HG03565 (cell line): ENCODE data around the gene PPP2R5D.
"Not testable (repeated sequence)": the region's sequence is repeated elsewhere in the genome, so short reads cannot be mapped to it uniquely, and the experiment has no call there.

ENCODE experiments used
- ATAC-seq: cut with Tn5 transposase; IDR thresholded peaks from one replicate; pipeline ENCODE4 v1.9.1; 2021; ENCODE audit warnings: mild to moderate bottlenecking, moderate library complexity; ENCODE audit not compliant: unreplicated experiment

PPP2R5D gene

GRCh38 chr6:43021270-43022047 lies 37.1 kb downstream of the PPP2R5D start, which contains the start of gene RRP36:
Gene RRP36 (plus strand): TSS chr6:43021623. CDS start chr6:43021655, 32 bp downstream.
- peak; percentile 77 for ATAC-seq

DNA sequence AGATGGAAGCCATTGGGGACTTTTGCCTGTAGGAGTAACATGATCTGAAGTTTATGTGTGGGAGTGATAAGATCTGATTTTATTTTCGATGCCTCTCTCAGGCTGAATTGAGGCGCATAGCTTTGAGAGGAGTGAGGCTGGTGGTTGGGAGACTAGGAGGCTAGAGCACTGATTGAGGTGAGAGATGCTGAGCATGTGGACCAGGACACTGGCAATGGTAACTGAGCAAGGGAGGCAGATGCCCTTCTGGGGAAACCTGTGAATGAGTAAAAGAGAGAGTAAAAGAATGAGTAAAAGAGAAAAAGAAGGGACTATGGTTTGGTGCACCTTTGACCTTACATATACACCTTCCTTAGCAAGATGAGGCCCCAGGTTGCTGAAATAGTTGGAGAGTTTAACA lies 40.1 kb downstream of the PPP2R5D start:
- ATAC-seq: no peak

DNA sequence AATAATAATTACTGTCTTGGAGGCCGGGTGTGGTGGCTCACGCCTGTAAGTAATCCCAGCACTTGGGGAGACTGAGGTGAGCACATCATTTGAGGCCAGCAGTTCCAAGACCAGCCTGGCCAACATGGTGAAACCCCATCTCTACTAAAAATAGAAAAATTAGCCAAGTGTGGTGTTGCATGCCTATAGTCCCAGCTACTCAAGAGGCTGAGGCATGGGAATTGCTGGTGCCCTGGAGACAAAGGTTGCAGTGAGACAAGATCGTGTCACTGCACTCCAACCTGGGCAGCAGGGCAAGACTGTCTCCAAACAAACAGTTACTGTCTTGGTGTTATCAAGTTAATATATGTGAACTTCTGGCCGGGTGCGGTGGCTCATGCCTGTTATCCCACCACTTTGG lies 42.0 kb downstream of the PPP2R5D start:
- ATAC-seq: no peak

- ATAC-seq: no peak
Observed at GRCh38 chr6:43029120-43029519, 44.8 kb downstream of the PPP2R5D start.

GRCh38 chr6:43032326-43032725 lies 48.0 kb downstream of the PPP2R5D start:
- ATAC-seq: no peak

DNA sequence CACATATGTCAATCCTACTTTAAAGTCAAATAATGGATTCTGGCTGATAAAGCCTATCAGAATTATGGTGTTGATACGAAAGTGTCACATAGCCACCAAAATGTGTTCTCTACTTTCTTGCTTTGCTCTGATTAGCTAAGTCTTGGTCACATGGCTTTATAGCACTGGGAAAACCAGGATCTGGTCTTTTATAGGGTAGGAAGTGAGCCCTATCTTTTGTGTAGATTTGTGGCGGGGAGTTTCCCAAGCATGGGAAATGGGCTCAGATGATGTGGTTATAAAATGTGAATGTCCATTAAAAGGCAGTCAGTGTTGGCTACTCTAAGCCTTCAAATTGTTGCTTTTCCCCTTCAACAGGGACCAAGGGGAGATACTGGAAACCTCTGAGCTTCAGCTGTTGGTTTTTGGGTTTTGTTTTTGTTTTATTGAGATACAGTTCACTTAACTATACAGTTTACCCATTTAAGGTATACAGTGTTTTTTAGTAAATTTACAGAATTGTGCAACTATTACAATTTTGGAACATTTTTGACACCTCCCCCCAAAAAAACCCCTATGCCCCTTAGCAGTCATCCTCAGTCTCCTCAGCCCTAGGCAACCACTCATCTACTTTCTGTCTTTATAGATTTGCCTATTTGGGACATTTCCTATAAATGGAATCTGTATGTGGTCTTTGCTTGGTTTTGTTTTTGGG lies 49.3 kb downstream of the PPP2R5D start:
- ATAC-seq: no peak

DNA sequence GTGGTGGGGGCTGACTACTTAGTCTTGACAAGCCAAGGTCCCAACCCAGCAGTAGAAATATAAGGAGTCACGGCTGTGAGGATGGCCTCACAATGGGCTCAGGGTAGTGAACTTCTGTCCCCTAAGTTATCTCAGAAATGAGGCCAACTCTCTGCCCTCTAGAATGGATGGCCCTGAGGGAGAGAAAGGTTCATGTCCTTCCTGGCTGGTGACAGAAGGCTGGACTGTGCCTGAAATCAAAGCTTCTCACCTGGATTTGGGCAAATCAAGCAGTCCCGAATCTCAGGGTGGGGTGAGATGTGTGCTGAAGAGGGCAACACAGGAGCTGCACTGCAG lies 49.8 kb downstream of the PPP2R5D start:
- ATAC-seq: no peak

- ATAC-seq: no peak
Observed at GRCh38 chr6:43035495-43036194, 51.3 kb downstream of the PPP2R5D start.

DNA sequence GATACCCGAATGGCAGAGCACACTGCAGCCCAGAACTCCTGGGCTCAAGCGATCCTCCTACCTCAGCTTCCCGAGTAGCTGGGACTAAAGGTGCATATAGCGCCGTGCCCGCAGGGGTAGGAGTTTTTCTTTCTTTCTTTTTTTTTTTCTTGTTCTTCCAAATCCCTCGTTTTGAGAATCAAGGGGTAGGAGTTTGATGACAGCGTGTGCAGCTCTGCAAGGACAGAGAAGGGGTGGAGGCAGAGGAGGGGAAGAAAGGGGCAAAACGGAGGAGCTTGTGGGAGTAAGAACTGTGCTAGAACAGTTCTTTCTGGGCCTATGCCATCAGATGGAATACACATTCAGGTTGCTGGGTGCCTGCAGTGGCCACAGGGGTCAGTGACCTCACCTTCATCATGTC lies 52.3 kb downstream of the PPP2R5D start:
- no peak for ATAC-seq

DNA sequence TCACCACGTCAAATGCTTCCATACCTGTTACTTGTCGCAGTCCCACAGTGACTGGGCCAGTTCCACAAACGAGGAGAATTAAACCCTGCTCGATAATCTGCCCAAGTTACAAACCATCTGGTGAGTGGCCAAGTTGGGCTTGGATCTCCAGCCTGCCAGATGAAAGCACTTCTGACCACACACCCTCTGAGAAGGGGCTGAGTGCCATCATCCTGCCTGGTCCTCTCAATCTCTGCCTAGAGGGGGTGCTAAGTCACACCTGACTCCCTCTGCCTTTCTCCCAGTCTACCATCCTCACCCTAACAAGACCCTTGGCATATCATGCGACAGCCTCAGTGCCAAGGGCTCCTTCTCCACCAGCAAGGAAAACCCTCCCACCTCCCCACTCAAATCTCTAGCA lies 52.8 kb downstream of the PPP2R5D start:
- no peak for ATAC-seq

DNA sequence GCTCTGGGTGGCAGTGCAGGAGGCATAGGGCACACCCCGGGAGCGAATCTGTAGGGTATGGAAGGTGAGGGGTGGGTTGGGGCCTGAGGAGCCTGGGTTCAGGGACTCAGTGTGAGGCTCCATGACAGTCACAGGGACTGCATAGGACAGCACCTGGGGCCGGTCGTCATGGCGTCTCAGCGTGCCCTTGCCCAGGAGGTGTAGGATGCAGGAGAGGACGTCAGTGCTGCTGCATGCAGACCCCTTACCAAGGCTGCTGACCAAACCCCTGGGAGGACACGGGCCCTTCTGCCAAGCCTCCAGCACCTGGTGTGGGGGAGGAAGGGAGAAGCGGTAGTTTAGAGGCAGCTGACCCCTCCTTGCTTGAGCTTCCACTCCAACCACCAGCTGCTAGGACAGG lies 53.3 kb downstream of the PPP2R5D start:
- ATAC-seq: no peak

DNA sequence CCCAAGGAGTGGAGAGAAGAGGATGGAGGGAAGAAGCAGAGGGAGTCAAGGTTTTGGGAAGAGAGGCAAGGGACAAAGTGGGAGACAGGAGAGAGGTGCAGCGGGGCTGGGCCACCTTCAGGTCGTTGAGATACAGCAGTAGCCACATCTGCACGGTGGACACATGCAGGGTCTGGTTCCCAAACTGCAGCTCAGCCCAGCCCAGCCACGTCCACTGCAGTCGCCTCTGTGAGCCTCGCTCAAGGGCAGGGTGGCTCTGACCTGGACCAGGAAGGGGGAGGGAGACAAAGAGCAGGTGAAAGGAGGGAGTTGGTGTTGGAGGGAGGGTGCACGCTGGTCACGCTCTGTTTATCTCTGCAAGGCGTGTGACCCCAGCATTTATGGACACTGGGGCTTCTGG lies 54.4 kb downstream of the PPP2R5D start:
- no peak for ATAC-seq

GRCh38 chr6:43040542-43041257 lies 56.3 kb downstream of the PPP2R5D start:
- no peak for ATAC-seq

- not testable (repeated sequence) for ATAC-seq
Observed at GRCh38 chr6:43041475-43041874, 57.1 kb downstream of the PPP2R5D start.

- no peak for ATAC-seq
Observed at GRCh38 chr6:43043310-43043709, 58.9 kb downstream of the PPP2R5D start.

GRCh38 chr6:43045371-43045930 lies 61.1 kb downstream of the PPP2R5D start:
- ATAC-seq: no peak

GRCh38 chr6:43047998-43048397 lies 63.6 kb downstream of the PPP2R5D start:
- no peak for ATAC-seq

- ATAC-seq: no peak
Observed at GRCh38 chr6:43050981-43051380, 66.6 kb downstream of the PPP2R5D start.

DNA sequence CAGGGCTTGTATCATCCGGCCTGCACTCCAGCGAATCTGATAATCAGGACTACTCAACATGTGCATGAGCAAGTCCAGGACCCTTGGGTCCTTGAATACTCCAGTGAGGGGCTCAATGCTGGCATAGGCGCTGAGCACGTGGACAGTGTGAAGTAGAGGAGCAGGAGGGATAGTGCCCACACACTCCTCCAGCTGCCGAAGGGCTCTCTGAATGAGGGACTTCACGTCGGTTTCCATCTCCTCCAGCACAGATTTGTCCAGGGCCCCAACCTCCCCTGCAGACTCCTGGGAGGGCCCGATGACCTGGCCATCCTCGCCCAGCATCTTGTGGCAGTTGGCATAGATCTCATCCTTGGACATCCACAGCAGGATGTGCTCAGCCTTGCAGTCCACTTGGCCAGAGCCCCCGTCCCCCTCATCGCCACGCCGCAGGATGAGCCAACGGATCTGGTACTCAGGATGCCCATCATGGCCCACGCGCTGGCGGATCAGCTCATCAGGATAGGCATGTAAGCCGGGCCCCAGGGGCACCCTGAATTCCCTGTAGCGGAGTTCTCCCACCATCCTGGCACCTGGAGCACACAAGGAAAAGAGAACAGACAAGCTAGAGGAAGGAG lies 68.0 kb downstream of the PPP2R5D start:
- no peak for ATAC-seq

GRCh38 chr6:43052842-43053544 lies 68.6 kb downstream of the PPP2R5D start:
- no peak for ATAC-seq
